Epithelial cell of esophagus (primary cell): Measurements from ENCODE around the gene WDR70.

ENCODE experiments used
- DNase-seq: peaks from one replicate; pipeline ENCODE4 v3.0.0; 2010; ENCODE audit warnings: low read depth
- H3K4me3 ChIP-seq: 2 replicates; pipeline ENCODE4 v1.5.1; 2011; ENCODE audit warnings: mild to moderate bottlenecking, low read length, control low read depth
- TF ChIP-seq, protein P1 (sequence below): IDR thresholded peaks from 2 replicates; pipeline ENCODE4 v1.5.1; 2011; ENCODE audit warnings: low read depth, mild to moderate bottlenecking, low read length, control low read depth, inconsistent platforms; ENCODE audit not compliant: insufficient read depth; ENCODE audit errors: missing control alignments

WDR70 gene

GRCh38 chr5:37717613-37718431 is 338.7 kb downstream of the WDR70 start:
- TF ChIP-seq, protein P1, sequence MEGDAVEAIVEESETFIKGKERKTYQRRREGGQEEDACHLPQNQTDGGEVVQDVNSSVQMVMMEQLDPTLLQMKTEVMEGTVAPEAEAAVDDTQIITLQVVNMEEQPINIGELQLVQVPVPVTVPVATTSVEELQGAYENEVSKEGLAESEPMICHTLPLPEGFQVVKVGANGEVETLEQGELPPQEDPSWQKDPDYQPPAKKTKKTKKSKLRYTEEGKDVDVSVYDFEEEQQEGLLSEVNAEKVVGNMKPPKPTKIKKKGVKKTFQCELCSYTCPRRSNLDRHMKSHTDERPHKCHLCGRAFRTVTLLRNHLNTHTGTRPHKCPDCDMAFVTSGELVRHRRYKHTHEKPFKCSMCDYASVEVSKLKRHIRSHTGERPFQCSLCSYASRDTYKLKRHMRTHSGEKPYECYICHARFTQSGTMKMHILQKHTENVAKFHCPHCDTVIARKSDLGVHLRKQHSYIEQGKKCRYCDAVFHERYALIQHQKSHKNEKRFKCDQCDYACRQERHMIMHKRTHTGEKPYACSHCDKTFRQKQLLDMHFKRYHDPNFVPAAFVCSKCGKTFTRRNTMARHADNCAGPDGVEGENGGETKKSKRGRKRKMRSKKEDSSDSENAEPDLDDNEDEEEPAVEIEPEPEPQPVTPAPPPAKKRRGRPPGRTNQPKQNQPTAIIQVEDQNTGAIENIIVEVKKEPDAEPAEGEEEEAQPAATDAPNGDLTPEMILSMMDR, result no peak
- DNase-seq, result peak; percentile 93
- H3K4me3 ChIP-seq, result no peak overlapping the region

- no peak for DNase-seq
- H3K4me3 ChIP-seq, result no peak overlapping the region
- TF ChIP-seq, protein P1, result no peak
Observed at GRCh38 chr5:37720550-37720952, 341.4 kb downstream of the WDR70 start.

GRCh38 chr5:37721447-37721871 is 342.3 kb downstream of the WDR70 start:
- H3K4me3 ChIP-seq, result no peak overlapping the region
- DNase-seq, result no peak
- TF ChIP-seq, protein P1, result no peak

GRCh38 chr5:37722236-37723161 is 343.4 kb downstream of the WDR70 start:
- no peak overlapping the region for H3K4me3 ChIP-seq
- TF ChIP-seq, protein P1, result no peak
- DNase-seq, result peak; percentile 67

GRCh38 chr5:37723162-37723961 is 344.2 kb downstream of the WDR70 start:
- H3K4me3 ChIP-seq, result no peak overlapping the region
- TF ChIP-seq, protein P1, result peak; percentile 38
- peak; percentile 14 for DNase-seq

GRCh38 chr5:37724395-37725125 is 345.4 kb downstream of the WDR70 start:
- no peak for DNase-seq
- TF ChIP-seq, protein P1, result no peak

More at GRCh38 chr5:37724395-37725125, 345.4 kb downstream of the WDR70 start:
- no peak overlapping the region for H3K4me3 ChIP-seq
